Measurements from ENCODE around the gene TYK2.

- no peak for TF ChIP-seq POLR2AphosphoS5 (IDR thresholded peaks at IDR 0.05)
- TF ChIP-seq, protein P1, sequence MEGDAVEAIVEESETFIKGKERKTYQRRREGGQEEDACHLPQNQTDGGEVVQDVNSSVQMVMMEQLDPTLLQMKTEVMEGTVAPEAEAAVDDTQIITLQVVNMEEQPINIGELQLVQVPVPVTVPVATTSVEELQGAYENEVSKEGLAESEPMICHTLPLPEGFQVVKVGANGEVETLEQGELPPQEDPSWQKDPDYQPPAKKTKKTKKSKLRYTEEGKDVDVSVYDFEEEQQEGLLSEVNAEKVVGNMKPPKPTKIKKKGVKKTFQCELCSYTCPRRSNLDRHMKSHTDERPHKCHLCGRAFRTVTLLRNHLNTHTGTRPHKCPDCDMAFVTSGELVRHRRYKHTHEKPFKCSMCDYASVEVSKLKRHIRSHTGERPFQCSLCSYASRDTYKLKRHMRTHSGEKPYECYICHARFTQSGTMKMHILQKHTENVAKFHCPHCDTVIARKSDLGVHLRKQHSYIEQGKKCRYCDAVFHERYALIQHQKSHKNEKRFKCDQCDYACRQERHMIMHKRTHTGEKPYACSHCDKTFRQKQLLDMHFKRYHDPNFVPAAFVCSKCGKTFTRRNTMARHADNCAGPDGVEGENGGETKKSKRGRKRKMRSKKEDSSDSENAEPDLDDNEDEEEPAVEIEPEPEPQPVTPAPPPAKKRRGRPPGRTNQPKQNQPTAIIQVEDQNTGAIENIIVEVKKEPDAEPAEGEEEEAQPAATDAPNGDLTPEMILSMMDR (IDR thresholded peaks at IDR 0.05), result no peak
- no peak for TF ChIP-seq POLR2A (IDR thresholded peaks at IDR 0.05; ENCODE audit: low read depth)
Observed at GRCh38 chr19:10392120-10392519, 11.7 kb upstream of the TYK2 start.
